Tibial nerve (tissue), 3 donors: ENCODE measurements around the gene CENPF.

Experiments
- CTCF ChIP-seq, 5 experiments: fragments of 200-600 bp in 3 of 5; fragments of 450-650 bp in 2 of 5; sonication (generic) in 3 of 5; IDR thresholded peaks; one replicate each; pipeline ENCODE4 v1.5.1; 2016 to 2019; ENCODE audit warnings: antibody characterized with exemption in 5 of 5, mild to moderate bottlenecking in 3 of 5, moderate library complexity in 2 of 5
- POLR2A ChIP-seq, 2 donors: fragments of 450-650 bp; IDR thresholded peaks; one replicate each; pipeline ENCODE4 v1.6.1; 2017; ENCODE audit warnings: antibody characterized with exemption in 2 of 2, mild to moderate bottlenecking in 2 of 2, moderate library complexity in 2 of 2

- no peak for TF ChIP-seq CTCF (IDR thresholded peaks at IDR 0.05)
- no peak for TF ChIP-seq POLR2A (IDR thresholded peaks at IDR 0.05)
Measured at GRCh38 chr1:214588963-214589597, 13.9 kb upstream of the CENPF start.
